ENCODE measurements around the gene RANBP10. TPM values are rescaled to one million over a fixed set of nuclear protein-coding genes. Genes with fewer than 3 reads are reported as not detected.

The RANBP10 gene
- total and polyA plus RNA-seq, 9 of the 15 experiments (the other 6 are each of a cell fraction or from before 2014, with no cell fraction given): 0.61 to 19.3 (median 5.9) TPM

GRCh38 chr16:67674851-67675578, 131.3 kb downstream of the RANBP10 start:
- ATAC-seq: no peak

More at GRCh38 chr16:67674851-67675578, 131.3 kb downstream of the RANBP10 start:
- intact Hi-C loops (cut with micrococcal nuclease) (loop anchor here (5.0 kb wide), 2 partner anchors 132 to 367 kb away; partner anchors contain the start of genes RANBP10 and TSNAXIP1), in situ Hi-C loops (cut with MboI) (loop anchor here (10.0 kb wide), 1 partner anchor 370 kb away; no protein-coding TSS in a partner anchor)
- no peak for TF ChIP-seq POLR2AphosphoS5 (IDR thresholded peaks at IDR 0.05; ENCODE audit: control insufficient read depth, insufficient read depth, low read depth, low read length)
- TF ChIP-seq HNRNPH1 (optimal IDR thresholded peaks at IDR 0.05; ENCODE audit: low read depth, low read length): no peak
- no peak for TF ChIP-seq VEZF1 (CRISPR knock-in tag; IDR thresholded peaks at IDR 0.05)
- TF ChIP-seq ZC3H4 (CRISPR knock-in tag; IDR thresholded peaks at IDR 0.05; ENCODE audit: borderline replicate concordance): 0 out of 2 replicates have a peak, but pooled peaks have one; percentile 15
- no peak for TF ChIP-seq ETV1 (tag; conservative IDR thresholded peaks at IDR 0.05; ENCODE audit: low read depth)
- no peak for TF ChIP-seq ZNF175 (CRISPR knock-in tag; IDR thresholded peaks at IDR 0.05; ENCODE audit: low read depth)
- TF ChIP-seq UBTF (IDR thresholded peaks at IDR 0.05; ENCODE audit: borderline replicate concordance in 1 of 2, low read depth in 2 of 2, low read length in 2 of 2): no peak
- H3K79me2 ChIP-seq (ENCODE audit: control insufficient read depth, insufficient read depth, low read length): no peaks in the 10 kb centered on the region
- H3K36me3 ChIP-seq (ENCODE audit: control insufficient read depth, insufficient read depth, low read length): peaks cover 2% of the 10 kb centered on the region; the same call in 1 of the 3 replicates
- no TSS peak for BruUV-seq (replicated peaks)
- H3K4me3 ChIP-seq: no peak overlapping the region
- ChIA-PET CTCF (ENCODE audit: low intra/inter-chr PET ratio) (interaction anchor here (0.8 kb wide), 1 partner anchor 253 kb away, joined by 5 read pairs; no protein-coding TSS in a partner anchor), POLR2A (no interaction called here)
- FAIRE-seq (no peak), DNase-seq (ENCODE audit: extremely low read depth in 1 of 4, low spot score in 3 of 4) (no peak)
- H4K20me1 ChIP-seq (replicated peaks; ENCODE audit: control insufficient read depth, insufficient read depth, low read length): no peaks in the 10 kb centered on the region
- H3K9me3 ChIP-seq (replicated peaks; ENCODE audit: control insufficient read depth, insufficient read depth, low read depth, low read length): no peaks in the 10 kb centered on the region
- no peaks in the 10 kb centered on the region for H3K27me3 ChIP-seq (ENCODE audit: control insufficient read depth in 2 of 2, insufficient read depth in 2 of 2, low read length in 2 of 2)
- peak overlapping the region in 1 of 2 experiments; percentile 59; a peak in 2 of 4 replicates for H3K9ac ChIP-seq (ENCODE audit: insufficient read depth in 1 of 2, low read depth in 2 of 2, low read length in 2 of 2)
- peaks cover 0 to 5% of the 10 kb centered on the region in 2 experiments; a peak in 3 of 5 replicates for H3K4me1 ChIP-seq (replicated peaks in 1 of 2; ENCODE audit: control insufficient read depth in 2 of 2, insufficient read depth in 2 of 2, low read length in 2 of 2)
- H3K9me1 ChIP-seq (ENCODE audit: control insufficient read depth, insufficient read depth, low read length): no peaks in the 10 kb centered on the region
- 87% methylated on average over 26 of the region's 28 CpGs for WGBS (ENCODE audit: insufficient coverage, low coverage, missing lambda C conversion rate)
- no peak overlapping the region for H2AFZ ChIP-seq (ENCODE audit: low read depth, low read length)
- no peak overlapping the region for H3K27ac ChIP-seq (ENCODE audit: extremely low read depth, low read depth, low read length)
- no peak overlapping the region for H3K4me2 ChIP-seq (ENCODE audit: insufficient read depth, low read length)
